Measurements from ENCODE around the gene SAP30L.
A peak's percentile ranks its signal among the peaks of the same experiment; 100 is the strongest.

The SAP30L gene, protein sequence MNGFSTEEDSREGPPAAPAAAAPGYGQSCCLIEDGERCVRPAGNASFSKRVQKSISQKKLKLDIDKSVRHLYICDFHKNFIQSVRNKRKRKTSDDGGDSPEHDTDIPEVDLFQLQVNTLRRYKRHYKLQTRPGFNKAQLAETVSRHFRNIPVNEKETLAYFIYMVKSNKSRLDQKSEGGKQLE

DNA sequence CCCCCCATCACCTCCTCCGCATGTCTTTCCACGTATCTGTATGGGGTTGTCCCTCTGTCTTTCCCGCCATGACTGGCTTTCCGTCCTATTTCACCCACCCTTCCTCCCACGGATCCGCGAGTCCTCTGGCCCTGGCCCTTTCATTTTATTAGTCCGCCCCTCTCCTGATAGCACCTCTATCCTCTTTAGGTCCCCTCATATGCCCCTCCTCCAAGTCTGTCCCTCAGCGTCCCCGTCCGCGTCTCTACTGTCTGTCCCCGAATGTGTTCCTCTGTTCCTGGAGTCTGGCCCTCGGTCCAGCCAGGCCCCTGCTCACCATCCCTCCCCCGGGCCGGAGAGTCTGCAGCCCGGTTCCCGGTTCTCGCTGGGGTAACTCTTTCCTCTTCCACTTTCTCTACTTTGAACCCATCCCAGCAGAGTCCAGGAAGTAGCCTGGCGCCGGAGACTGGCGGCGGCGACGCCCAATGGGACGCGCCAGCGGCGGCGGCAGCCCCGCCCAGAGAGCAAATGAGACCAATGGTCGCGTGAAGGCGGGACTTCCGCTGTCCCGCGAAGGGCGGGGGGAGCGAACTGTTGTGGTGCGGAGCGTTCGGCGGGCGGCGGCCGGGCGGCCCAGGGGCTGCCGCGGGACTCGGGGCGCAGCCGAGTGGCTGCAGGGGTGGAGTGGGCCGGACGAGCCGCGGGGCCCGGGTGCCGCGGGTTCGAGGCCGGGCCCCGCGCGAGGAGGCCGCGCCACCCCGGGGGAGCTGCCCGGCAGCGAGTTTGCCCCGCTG is at the start of gene SAP30L:
Gene SAP30L (plus strand): TSS at position 576 of the 773 bp plus-strand sequence. CDS start 608 bp downstream, outside the sequence.
- peak within 1 kb of the TSS; percentile 86 to 94 (median 88) for H3K9ac ChIP-seq (ENCODE audit: low read length in 5 of 5)
- H3K4me1 ChIP-seq (ENCODE audit: control insufficient read depth in 5 of 5, insufficient read depth in 5 of 5, low read length in 5 of 5) = peaks cover 0 to 36% (median 36%) of the 10 kb centered on the region in 5 donors
- H3K9me3 ChIP-seq (ENCODE audit: control insufficient read depth in 5 of 5, low read length in 5 of 5) = no peaks in the 10 kb centered on the region
- peak within 1 kb of the TSS; percentile 71 to 100 (median 89) for H3K4me3 ChIP-seq (ENCODE audit: low read depth in 1 of 5, low read length in 5 of 5)
- peaks cover 4 to 26% (median 12%) of the 10 kb centered on the region in 5 donors for H3K36me3 ChIP-seq (ENCODE audit: control insufficient read depth in 5 of 5, insufficient read depth in 5 of 5, low read length in 5 of 5)
- H3K27me3 ChIP-seq (ENCODE audit: control insufficient read depth in 5 of 5, insufficient read depth in 4 of 5, low read length in 5 of 5) = no peaks in the 10 kb centered on the region
- H3K27ac ChIP-seq (ENCODE audit: low read depth, low read length) = peak within 1 kb of the TSS; percentile 71

DNA sequence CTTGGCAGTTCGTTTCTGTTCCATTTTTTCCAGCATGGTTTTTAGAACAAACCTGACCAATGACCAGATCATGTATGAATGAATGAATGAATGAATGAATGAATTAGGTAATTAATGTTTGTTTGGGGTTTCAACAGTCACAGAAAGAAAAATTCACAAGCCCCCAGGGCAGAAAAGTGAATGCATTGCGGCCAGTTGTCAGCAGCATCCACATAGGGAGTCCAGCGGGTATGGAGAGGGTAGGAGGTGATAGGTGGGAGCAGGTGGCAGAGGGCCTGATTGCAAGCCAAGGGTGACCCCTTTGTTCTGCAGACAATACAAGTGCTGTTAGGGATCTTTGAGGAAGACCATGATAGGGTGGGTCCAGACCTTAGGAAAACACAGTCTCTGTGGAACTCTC is 49.7 kb upstream of the SAP30L start:
- H3K36me3 ChIP-seq (ENCODE audit: control insufficient read depth in 5 of 5, insufficient read depth in 5 of 5, low read length in 5 of 5) = peaks cover 0 to 21% (median 4%) of the 10 kb centered on the region in 5 donors
- no peaks in the 10 kb centered on the region for H3K9me3 ChIP-seq (ENCODE audit: control insufficient read depth in 5 of 5, low read length in 5 of 5)
- no peak overlapping the region for H3K9ac ChIP-seq (ENCODE audit: low read length in 5 of 5)
- no peak overlapping the region for H3K4me3 ChIP-seq (ENCODE audit: low read depth in 1 of 5, low read length in 5 of 5)
- no peak overlapping the region for H3K27ac ChIP-seq (ENCODE audit: low read depth, low read length)
- H3K27me3 ChIP-seq (ENCODE audit: control insufficient read depth in 5 of 5, insufficient read depth in 4 of 5, low read length in 5 of 5) = no peaks in the 10 kb centered on the region
- peaks cover 0 to 4% (median 0%) of the 10 kb centered on the region in 5 donors for H3K4me1 ChIP-seq (ENCODE audit: control insufficient read depth in 5 of 5, insufficient read depth in 5 of 5, low read length in 5 of 5)

DNA sequence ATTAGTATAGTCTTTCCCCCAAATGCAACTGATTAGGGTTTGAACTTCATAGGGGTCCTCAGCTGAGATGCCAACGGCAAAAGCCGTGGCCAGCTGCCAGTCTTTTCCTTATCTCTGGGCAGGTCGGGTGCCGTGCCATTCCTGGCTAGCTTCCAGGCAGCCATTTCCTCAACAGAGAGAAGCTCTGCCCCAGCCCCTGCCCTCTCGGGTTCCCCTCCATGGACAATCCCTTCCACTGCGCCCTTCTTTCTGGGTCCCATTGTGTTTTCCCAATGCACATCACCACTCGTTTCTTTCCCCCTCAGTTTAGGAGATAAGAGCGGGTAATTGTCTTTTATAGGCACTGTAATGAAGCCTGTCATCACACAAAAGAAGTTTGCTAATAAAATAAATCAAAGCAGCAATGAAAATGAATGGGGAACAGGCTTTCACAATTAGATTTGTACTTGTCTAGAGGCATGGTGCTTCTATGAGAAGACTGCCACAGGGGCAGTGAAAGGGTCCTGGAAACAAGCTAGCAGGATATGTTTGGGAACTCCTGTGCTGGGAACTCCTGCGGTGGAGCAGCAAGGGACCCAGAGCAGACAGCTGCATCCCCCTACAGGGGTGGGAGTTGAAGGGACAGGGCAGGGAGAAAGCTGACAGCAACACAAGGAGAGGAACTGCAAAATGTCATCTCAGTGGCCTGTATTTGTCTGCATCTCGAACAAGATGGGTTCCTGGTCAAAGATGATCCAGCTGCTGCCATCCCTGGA is 48.0 kb upstream of the SAP30L start:
- Histone ChIP-seq H3K4me1 (ENCODE audit: control insufficient read depth in 5 of 5, insufficient read depth in 5 of 5, low read length in 5 of 5) (peaks cover 0 to 4% (median 0%) of the 10 kb centered on the region in 5 donors), H3K9me3 (ENCODE audit: control insufficient read depth in 5 of 5, low read length in 5 of 5) (no peaks in the 10 kb centered on the region), H3K9ac (ENCODE audit: low read length in 5 of 5) (no peak overlapping the region), H3K27me3 (ENCODE audit: control insufficient read depth in 5 of 5, insufficient read depth in 4 of 5, low read length in 5 of 5) (no peaks in the 10 kb centered on the region), H3K27ac (ENCODE audit: low read depth, low read length) (no peak overlapping the region), H3K36me3 (ENCODE audit: control insufficient read depth in 5 of 5, insufficient read depth in 5 of 5, low read length in 5 of 5) (peaks cover 0 to 22% (median 1%) of the 10 kb centered on the region in 5 donors), H3K4me3 (ENCODE audit: low read depth in 1 of 5, low read length in 5 of 5) (no peak overlapping the region)

DNA sequence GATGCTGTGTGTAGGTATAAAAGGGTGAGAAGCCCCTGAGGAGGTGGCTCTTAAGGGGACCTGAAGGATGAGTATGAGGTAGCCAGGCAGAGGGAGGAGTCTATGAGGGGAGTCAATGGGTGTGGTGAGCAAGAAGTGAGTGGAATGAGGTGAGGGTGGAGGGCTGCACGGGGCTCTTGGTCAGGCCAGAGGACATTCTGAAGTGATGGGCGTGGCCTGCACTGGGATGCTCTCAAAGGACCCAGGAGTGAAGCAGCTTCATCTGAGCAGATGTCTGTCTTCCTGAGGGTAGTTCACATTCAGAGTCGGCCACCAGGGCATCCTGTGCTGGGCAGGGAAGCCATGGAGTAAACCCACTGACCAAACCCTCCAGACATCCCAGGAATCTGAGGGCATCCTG is 45.1 kb upstream of the SAP30L start:
- H3K4me3 ChIP-seq (ENCODE audit: low read depth in 1 of 5, low read length in 5 of 5) = no peak overlapping the region
- H3K36me3 ChIP-seq (ENCODE audit: control insufficient read depth in 5 of 5, insufficient read depth in 5 of 5, low read length in 5 of 5) = peaks cover 0 to 7% (median 2%) of the 10 kb centered on the region in 5 donors
- H3K27me3 ChIP-seq (ENCODE audit: control insufficient read depth in 5 of 5, insufficient read depth in 4 of 5, low read length in 5 of 5) = no peaks in the 10 kb centered on the region
- H3K27ac ChIP-seq (ENCODE audit: low read depth, low read length) = no peak overlapping the region
- H3K4me1 ChIP-seq (ENCODE audit: control insufficient read depth in 5 of 5, insufficient read depth in 5 of 5, low read length in 5 of 5) = peaks cover 0 to 14% (median 8%) of the 10 kb centered on the region in 5 donors
- no peaks in the 10 kb centered on the region for H3K9me3 ChIP-seq (ENCODE audit: control insufficient read depth in 5 of 5, low read length in 5 of 5)
- no peak overlapping the region for H3K9ac ChIP-seq (ENCODE audit: low read length in 5 of 5)

DNA sequence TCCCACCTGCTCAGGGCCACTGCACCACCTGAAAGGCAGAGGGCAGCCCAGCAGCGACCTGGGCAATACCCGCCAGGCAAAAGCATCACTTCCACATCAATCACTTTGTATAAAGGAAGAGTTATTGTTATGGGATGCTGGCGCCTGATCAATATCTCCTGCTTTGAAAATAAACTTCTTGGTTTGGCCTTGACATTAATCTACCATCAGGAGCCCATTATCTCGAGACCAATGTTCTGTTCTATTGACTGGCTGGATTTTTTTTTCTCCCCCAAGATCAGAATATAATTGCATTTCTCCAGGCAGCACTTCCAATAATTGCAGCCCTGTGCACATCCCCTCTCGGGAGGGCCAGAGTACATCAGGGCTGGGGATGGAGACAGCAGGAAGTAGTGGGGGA is 44.4 kb upstream of the SAP30L start:
- H3K36me3 ChIP-seq (ENCODE audit: control insufficient read depth in 5 of 5, insufficient read depth in 5 of 5, low read length in 5 of 5) = peaks cover 0 to 7% (median 2%) of the 10 kb centered on the region in 5 donors
- peaks cover 0 to 14% (median 8%) of the 10 kb centered on the region in 5 donors for H3K4me1 ChIP-seq (ENCODE audit: control insufficient read depth in 5 of 5, insufficient read depth in 5 of 5, low read length in 5 of 5)
- no peak overlapping the region for H3K9ac ChIP-seq (ENCODE audit: low read length in 5 of 5)
- no peaks in the 10 kb centered on the region for H3K9me3 ChIP-seq (ENCODE audit: control insufficient read depth in 5 of 5, low read length in 5 of 5)
- no peak overlapping the region for H3K4me3 ChIP-seq (ENCODE audit: low read depth in 1 of 5, low read length in 5 of 5)
- no peaks in the 10 kb centered on the region for H3K27me3 ChIP-seq (ENCODE audit: control insufficient read depth in 5 of 5, insufficient read depth in 4 of 5, low read length in 5 of 5)
- no peak overlapping the region for H3K27ac ChIP-seq (ENCODE audit: low read depth, low read length)

DNA sequence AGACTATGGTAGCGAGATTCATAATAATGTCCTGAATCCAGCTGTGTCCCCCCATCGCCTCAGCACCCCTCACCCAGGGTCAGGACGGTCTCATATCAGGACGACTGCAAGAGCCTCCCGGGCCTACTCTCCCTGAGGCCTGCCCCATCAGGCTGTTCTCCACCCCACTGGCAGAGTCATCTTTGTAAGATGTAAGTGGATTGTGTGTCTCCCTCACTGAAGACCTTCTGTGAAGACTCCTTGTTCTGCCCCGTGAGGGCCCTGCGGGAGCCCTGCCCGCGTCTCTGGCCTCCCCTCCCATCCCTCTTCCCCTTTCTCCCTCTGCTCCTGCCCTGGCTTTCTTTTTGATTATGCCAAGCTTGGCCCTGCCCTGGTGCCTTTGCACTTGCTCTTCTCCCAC is 43.9 kb upstream of the SAP30L start:
- Histone ChIP-seq H3K9ac (ENCODE audit: low read length in 5 of 5) (no peak overlapping the region), H3K27me3 (ENCODE audit: control insufficient read depth in 5 of 5, insufficient read depth in 4 of 5, low read length in 5 of 5) (no peaks in the 10 kb centered on the region), H3K4me3 (ENCODE audit: low read depth in 1 of 5, low read length in 5 of 5) (no peak overlapping the region), H3K27ac (ENCODE audit: low read depth, low read length) (no peak overlapping the region), H3K36me3 (ENCODE audit: control insufficient read depth in 5 of 5, insufficient read depth in 5 of 5, low read length in 5 of 5) (peaks cover 0 to 7% (median 2%) of the 10 kb centered on the region in 5 donors), H3K4me1 (ENCODE audit: control insufficient read depth in 5 of 5, insufficient read depth in 5 of 5, low read length in 5 of 5) (peaks cover 0 to 14% (median 8%) of the 10 kb centered on the region in 5 donors), H3K9me3 (ENCODE audit: control insufficient read depth in 5 of 5, low read length in 5 of 5) (no peaks in the 10 kb centered on the region)

DNA sequence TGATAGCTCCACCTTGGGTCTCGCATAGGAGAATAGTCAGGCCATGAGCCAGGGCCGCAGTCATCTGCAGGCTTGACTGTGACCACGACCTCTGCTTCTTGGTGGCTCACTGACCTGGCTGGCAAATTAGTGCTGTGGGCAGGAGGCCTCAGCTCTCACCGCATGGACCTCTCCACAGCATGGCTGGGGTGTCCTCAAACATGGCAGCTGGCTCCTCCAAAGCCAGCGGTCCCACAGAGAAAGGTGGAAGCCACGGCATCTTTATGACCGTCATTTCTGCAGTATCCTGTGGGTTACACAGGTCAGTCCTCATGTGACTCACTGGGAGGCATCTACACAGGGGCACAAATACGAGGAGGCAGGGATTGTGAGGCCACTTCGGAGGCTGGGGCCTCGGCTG is 43.2 kb upstream of the SAP30L start:
- no peaks in the 10 kb centered on the region for H3K27me3 ChIP-seq (ENCODE audit: control insufficient read depth in 5 of 5, insufficient read depth in 4 of 5, low read length in 5 of 5)
- H3K4me1 ChIP-seq (ENCODE audit: control insufficient read depth in 5 of 5, insufficient read depth in 5 of 5, low read length in 5 of 5) = peaks cover 0 to 11% (median 8%) of the 10 kb centered on the region in 5 donors
- H3K9ac ChIP-seq (ENCODE audit: low read length in 5 of 5) = no peak overlapping the region
- H3K9me3 ChIP-seq (ENCODE audit: control insufficient read depth in 5 of 5, low read length in 5 of 5) = no peaks in the 10 kb centered on the region
- no peak overlapping the region for H3K4me3 ChIP-seq (ENCODE audit: low read depth in 1 of 5, low read length in 5 of 5)
- H3K36me3 ChIP-seq (ENCODE audit: control insufficient read depth in 5 of 5, insufficient read depth in 5 of 5, low read length in 5 of 5) = peaks cover 0 to 7% (median 2%) of the 10 kb centered on the region in 5 donors
- H3K27ac ChIP-seq (ENCODE audit: low read depth, low read length) = no peak overlapping the region

DNA sequence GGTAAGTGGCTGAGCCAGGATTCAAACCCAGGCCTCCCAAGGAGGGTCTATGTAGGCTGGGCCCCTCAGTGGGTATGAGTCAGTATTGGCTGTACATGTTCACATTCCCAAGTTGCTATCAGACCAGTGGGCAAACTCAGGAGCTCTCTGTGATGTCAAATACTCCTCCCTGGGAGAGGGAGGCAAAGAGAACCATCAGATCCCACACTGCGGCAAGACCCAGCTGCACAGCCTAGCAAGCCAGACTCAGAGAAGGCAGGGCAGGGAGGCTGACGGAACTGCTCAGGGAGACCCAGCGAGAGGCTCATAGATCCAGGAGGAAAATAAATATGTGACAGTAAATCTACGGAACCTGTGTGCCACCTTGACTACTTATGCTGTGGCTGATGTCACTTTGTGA is 42.6 kb upstream of the SAP30L start:
- H3K9me3 ChIP-seq (ENCODE audit: control insufficient read depth in 5 of 5, low read length in 5 of 5) = no peaks in the 10 kb centered on the region
- H3K4me1 ChIP-seq (ENCODE audit: control insufficient read depth in 5 of 5, insufficient read depth in 5 of 5, low read length in 5 of 5) = peaks cover 0 to 11% (median 8%) of the 10 kb centered on the region in 5 donors
- H3K9ac ChIP-seq (ENCODE audit: low read length in 5 of 5) = no peak overlapping the region
- peaks cover 0 to 7% (median 2%) of the 10 kb centered on the region in 5 donors for H3K36me3 ChIP-seq (ENCODE audit: control insufficient read depth in 5 of 5, insufficient read depth in 5 of 5, low read length in 5 of 5)
- no peaks in the 10 kb centered on the region for H3K27me3 ChIP-seq (ENCODE audit: control insufficient read depth in 5 of 5, insufficient read depth in 4 of 5, low read length in 5 of 5)
- no peak overlapping the region for H3K27ac ChIP-seq (ENCODE audit: low read depth, low read length)
- no peak overlapping the region for H3K4me3 ChIP-seq (ENCODE audit: low read depth in 1 of 5, low read length in 5 of 5)

DNA sequence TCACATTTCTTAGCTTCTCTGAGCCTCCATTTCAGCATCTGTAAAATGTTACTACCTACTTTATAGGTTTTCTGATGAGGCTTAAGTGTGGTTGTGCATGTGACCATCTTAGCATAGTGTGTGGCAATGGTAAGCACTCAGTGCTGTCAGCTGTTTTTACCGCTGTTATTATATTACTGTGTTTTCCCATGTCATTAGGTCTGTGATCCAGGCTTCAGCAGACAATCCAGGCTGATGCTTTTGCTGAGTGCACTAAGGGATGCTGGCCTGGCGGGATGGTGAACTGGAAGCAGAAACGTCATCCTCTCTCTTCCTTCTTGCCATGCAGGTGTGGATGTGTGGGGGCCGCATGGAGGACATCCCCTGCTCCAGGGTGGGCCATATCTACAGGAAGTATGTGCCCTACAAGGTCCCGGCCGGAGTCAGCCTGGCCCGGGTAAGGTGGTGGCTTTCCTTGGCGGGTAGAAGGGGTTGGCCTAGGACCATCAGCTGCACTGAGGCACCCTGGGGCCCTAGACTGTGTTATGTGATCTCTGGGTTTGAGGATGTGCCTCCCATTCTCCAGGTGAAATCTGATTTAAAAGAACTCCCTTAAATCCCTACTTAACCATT is 41.9 kb upstream of the SAP30L start:
- Histone ChIP-seq H3K27ac (ENCODE audit: low read depth, low read length) (no peak overlapping the region), H3K9ac (ENCODE audit: low read length in 5 of 5) (no peak overlapping the region), H3K4me1 (ENCODE audit: control insufficient read depth in 5 of 5, insufficient read depth in 5 of 5, low read length in 5 of 5) (peaks cover 0 to 11% (median 8%) of the 10 kb centered on the region in 5 donors), H3K27me3 (ENCODE audit: control insufficient read depth in 5 of 5, insufficient read depth in 4 of 5, low read length in 5 of 5) (no peaks in the 10 kb centered on the region), H3K4me3 (ENCODE audit: low read depth in 1 of 5, low read length in 5 of 5) (no peak overlapping the region), H3K36me3 (ENCODE audit: control insufficient read depth in 5 of 5, insufficient read depth in 5 of 5, low read length in 5 of 5) (peaks cover 0 to 7% (median 2%) of the 10 kb centered on the region in 5 donors), H3K9me3 (ENCODE audit: control insufficient read depth in 5 of 5, low read length in 5 of 5) (no peaks in the 10 kb centered on the region)
